HepG2 (cell line): ENCODE results near the gene HSD3B7. TPM values are rescaled to one million over a fixed set of nuclear protein-coding genes. Genes with fewer than 3 reads are reported as not detected.

Experiments
- CEBPB ChIP-seq: IDR thresholded peaks from 2 replicates; pipeline ENCODE4 v1.6.1; 2011; ENCODE audit warnings: low read depth, low read length, improper control_type of control experiment, borderline replicate concordance
- KLF15 ChIP-seq: sonication (generic); formaldehyde crosslinking; IDR thresholded peaks from 2 replicates; pipeline ENCODE4 v1.8.1; 2023; ENCODE audit warnings: borderline replicate concordance, mild to moderate bottlenecking, inconsistent platforms, missing genetic modification reagents, mixed read lengths
- NONO ChIP-seq, 2 experiments: fragments of 450-650 bp in 1 of 2; sonication (generic) in 1 of 2; formaldehyde crosslinking in 1 of 2; IDR thresholded peaks in 1 of 2; conservative IDR thresholded peaks in 1 of 2; 2 replicates each; pipeline versions ENCODE4 v1.6.1 to v1.8.0; 2017 to 2022; ENCODE audit warnings: mild to moderate bottlenecking in 1 of 2, missing genetic modification reagents in 1 of 2, moderate library complexity in 1 of 2
- RFX5 ChIP-seq: IDR thresholded peaks from 2 replicates; pipeline ENCODE4 v1.6.1; 2011; ENCODE audit warnings: low read depth, low read length, improper control_type of control experiment
- SOX6 ChIP-seq, 2 experiments: fragments of 450-650 bp in 1 of 2; sonication (generic) in 1 of 2; formaldehyde crosslinking in 1 of 2; IDR thresholded peaks; 2 replicates each; pipeline versions ENCODE4 v1.4.0 to v1.6.1; 2017 to 2020; ENCODE audit warnings: antibody characterized with exemption in 1 of 2, mild to moderate bottlenecking in 1 of 2, missing genetic modification reagents in 1 of 2
- SRSF9 ChIP-seq: fragments of 200-400 bp; formaldehyde crosslinking; IDR thresholded peaks from 2 replicates; pipeline ENCODE4 v1.6.1; 2018; ENCODE audit warnings: borderline replicate concordance, mild to moderate bottlenecking, low read depth, low read length; ENCODE audit not compliant: insufficient read depth, poor library complexity, severe bottlenecking
- TARDBP ChIP-seq: sonication (generic); formaldehyde crosslinking; IDR thresholded peaks from 2 replicates; pipeline ENCODE4 v1.8.0; 2022; ENCODE audit warnings: mild to moderate bottlenecking, missing genetic modification reagents
- TOPORS ChIP-seq: sonication (generic); formaldehyde crosslinking; IDR thresholded peaks from 2 replicates; pipeline ENCODE4 v1.8.0; 2023; ENCODE audit warnings: mild to moderate bottlenecking, missing genetic modification reagents
- ZNF329 ChIP-seq: sonication (generic); formaldehyde crosslinking; IDR thresholded peaks from 2 replicates; pipeline ENCODE4 v1.9.0; 2021; ENCODE audit warnings: low read depth, mild to moderate bottlenecking, missing genetic modification reagents
- ZNF570 ChIP-seq: sonication (generic); formaldehyde crosslinking; IDR thresholded peaks from 2 replicates; pipeline ENCODE4 v1.4.0; 2020; ENCODE audit warnings: mild to moderate bottlenecking, missing genetic modification reagents, borderline replicate concordance
- ZNF746 ChIP-seq: sonication (generic); formaldehyde crosslinking; IDR thresholded peaks from 2 replicates; pipeline ENCODE4 v1.8.0; 2022; ENCODE audit warnings: mild to moderate bottlenecking, missing genetic modification reagents
- ZNF776 ChIP-seq: sonication (generic); formaldehyde crosslinking; IDR thresholded peaks from 2 replicates; pipeline ENCODE4 v1.4.0; 2020; ENCODE audit warnings: mild to moderate bottlenecking, missing genetic modification reagents
- polyA plus RNA-seq, 8 experiments: library from polyadenylated mRNA; depleted of rRNA in 3 of 8; stranded (reverse) in 7 of 8; unstranded in 1 of 8; fragments of >200 nt; fragmentation: Illumina TruSeq in 4 of 8; extraction: Trizol in 4 of 8; gene quantifications; 2 replicates each; pipeline versions ENCODE4 v1.2.1 to v1.2.3, GENCODE V29; 2011 to 2016; ENCODE audit warnings: low read depth in 4 of 8, missing spikeins in 1 of 8, mixed read lengths in 1 of 8; ENCODE audit not compliant: insufficient read depth in 1 of 8
- total RNA-seq, 5 experiments: library from RNA; depleted of rRNA; stranded (reverse); fragments of >200 nt; fragmentation: Illumina TruSeq; extraction: Trizol; gene quantifications; 2 replicates each; pipeline ENCODE4 v1.2.3, GENCODE V29; 2016; ENCODE audit warnings: low read depth in 1 of 5
- TF ChIP-seq, protein P1 (sequence below), 2 experiments: sonication (generic) in 1 of 2; formaldehyde crosslinking in 1 of 2; IDR thresholded peaks; 2 replicates each; pipeline versions ENCODE4 v1.6.1 to v1.9.0; 2014 to 2022; ENCODE audit warnings: antibody characterized with exemption in 1 of 2, borderline replicate concordance in 1 of 2, inconsistent platforms in 1 of 2, low read depth in 1 of 2, missing genetic modification reagents in 1 of 2
- TF ChIP-seq, protein P2 (sequence below): sonication (generic); formaldehyde crosslinking; conservative IDR thresholded peaks from 2 replicates; pipeline ENCODE4 v1.4.0; 2020; ENCODE audit warnings: missing genetic modification reagents

HSD3B7 gene
- total and polyA plus RNA-seq, 2 of the 13 experiments (the other 11 are each of a cell fraction or from before 2014, with no cell fraction given), result 32.9 to 69.7 TPM

DNA sequence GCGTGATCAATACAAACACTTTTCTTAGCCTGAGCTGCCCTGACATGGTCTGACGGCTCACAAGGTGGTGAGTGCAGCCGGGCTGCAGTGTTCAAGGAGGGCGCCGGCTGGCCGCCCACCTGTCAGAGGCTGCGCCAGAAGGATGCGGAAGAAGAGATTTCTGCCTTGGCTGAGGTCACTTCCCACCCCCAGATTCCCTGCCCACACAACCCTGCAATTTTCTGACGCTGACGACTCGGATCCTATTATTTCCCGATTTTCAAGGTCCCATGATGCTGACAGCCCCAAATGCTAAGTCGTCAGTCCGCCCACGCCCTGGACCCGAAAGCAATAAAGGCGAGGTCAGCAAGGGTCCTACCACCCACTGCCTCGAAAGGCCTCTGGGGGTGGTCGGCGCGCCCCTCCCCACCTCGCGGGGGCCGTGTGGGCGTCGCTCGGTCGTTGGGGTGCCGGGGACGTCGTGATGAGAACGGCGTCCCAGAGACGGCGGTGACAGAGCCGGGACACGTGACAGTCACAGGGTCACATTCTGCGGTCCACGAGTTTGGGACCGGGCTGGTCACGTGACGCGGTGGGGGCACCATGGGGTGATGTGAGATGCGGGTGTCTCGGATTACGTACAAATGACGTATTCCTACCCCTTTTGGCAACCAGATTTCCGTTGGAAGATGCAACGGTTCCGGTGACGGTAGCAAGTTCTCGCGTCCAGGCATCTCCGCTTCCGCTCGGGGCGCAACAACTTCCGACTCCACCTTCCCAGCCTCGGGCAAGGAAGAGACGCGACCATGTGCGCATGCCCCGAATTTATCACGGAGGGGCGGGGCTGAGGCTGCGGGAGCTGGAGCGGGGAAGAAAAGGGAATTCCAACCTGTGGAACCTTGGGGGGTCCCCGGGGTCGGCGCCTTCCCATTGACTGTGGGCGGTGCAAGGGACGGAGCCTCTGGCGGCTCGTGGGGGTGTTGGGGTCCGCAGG, 48.0 kb downstream of the HSD3B7 start, which contains the start of gene STX4 (continued):
- TF ChIP-seq, protein P1, sequence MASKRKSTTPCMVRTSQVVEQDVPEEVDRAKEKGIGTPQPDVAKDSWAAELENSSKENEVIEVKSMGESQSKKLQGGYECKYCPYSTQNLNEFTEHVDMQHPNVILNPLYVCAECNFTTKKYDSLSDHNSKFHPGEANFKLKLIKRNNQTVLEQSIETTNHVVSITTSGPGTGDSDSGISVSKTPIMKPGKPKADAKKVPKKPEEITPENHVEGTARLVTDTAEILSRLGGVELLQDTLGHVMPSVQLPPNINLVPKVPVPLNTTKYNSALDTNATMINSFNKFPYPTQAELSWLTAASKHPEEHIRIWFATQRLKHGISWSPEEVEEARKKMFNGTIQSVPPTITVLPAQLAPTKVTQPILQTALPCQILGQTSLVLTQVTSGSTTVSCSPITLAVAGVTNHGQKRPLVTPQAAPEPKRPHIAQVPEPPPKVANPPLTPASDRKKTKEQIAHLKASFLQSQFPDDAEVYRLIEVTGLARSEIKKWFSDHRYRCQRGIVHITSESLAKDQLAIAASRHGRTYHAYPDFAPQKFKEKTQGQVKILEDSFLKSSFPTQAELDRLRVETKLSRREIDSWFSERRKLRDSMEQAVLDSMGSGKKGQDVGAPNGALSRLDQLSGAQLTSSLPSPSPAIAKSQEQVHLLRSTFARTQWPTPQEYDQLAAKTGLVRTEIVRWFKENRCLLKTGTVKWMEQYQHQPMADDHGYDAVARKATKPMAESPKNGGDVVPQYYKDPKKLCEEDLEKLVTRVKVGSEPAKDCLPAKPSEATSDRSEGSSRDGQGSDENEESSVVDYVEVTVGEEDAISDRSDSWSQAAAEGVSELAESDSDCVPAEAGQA (IDR thresholded peaks at IDR 0.05; ENCODE audit: low read depth), result peak; percentile 99
- TF ChIP-seq, protein P1 (CRISPR knock-in tag; IDR thresholded peaks at IDR 0.05; ENCODE audit: borderline replicate concordance), result 0 out of 2 replicates have a peak, but pooled peaks have one; percentile 55
- 0 out of 2 replicates have a peak, but pooled peaks have one; percentile 67 for TF ChIP-seq ZNF776 (CRISPR knock-in tag)
- no peak for TF ChIP-seq SOX6 (IDR thresholded peaks at IDR 0.05)
- TF ChIP-seq SOX6 (CRISPR knock-in tag; IDR thresholded peaks at IDR 0.05), result peak; percentile 67; the same call in 1 of the 2 replicates
- 0 out of 2 replicates have a peak, but pooled peaks have one; percentile 80 for TF ChIP-seq TOPORS
- no peak; the same call in 1 of the 2 replicates for TF ChIP-seq ZNF329
- TF ChIP-seq RFX5, result peak; percentile 47; the same call in 1 of the 2 replicates
- TF ChIP-seq CEBPB, result no peak
- TF ChIP-seq NONO (IDR thresholded peaks at IDR 0.05), result no peak
- peak; percentile 77; the same call in 1 of the 2 replicates for TF ChIP-seq NONO (CRISPR knock-in tag; conservative IDR thresholded peaks at IDR 0.05)
- TF ChIP-seq TARDBP (CRISPR knock-in tag), result peak; percentile 92
- TF ChIP-seq ZNF746, result no peak
- TF ChIP-seq, protein P2, sequence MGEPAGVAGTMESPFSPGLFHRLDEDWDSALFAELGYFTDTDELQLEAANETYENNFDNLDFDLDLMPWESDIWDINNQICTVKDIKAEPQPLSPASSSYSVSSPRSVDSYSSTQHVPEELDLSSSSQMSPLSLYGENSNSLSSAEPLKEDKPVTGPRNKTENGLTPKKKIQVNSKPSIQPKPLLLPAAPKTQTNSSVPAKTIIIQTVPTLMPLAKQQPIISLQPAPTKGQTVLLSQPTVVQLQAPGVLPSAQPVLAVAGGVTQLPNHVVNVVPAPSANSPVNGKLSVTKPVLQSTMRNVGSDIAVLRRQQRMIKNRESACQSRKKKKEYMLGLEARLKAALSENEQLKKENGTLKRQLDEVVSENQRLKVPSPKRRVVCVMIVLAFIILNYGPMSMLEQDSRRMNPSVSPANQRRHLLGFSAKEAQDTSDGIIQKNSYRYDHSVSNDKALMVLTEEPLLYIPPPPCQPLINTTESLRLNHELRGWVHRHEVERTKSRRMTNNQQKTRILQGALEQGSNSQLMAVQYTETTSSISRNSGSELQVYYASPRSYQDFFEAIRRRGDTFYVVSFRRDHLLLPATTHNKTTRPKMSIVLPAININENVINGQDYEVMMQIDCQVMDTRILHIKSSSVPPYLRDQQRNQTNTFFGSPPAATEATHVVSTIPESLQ, result no peak
- no peak for TF ChIP-seq ZNF570
- 0 out of 2 replicates have a peak, but pooled peaks have one; percentile 53 for TF ChIP-seq KLF15 (CRISPR knock-in tag)
- TF ChIP-seq SRSF9, result no peak
